Measurements from ENCODE around the gene LAMB4. TPM values are rescaled to one million over a fixed set of nuclear protein-coding genes. Genes with fewer than 3 reads are reported as not detected.
"Not testable (repeated sequence)": the region's sequence is repeated elsewhere in the genome, so short reads cannot be mapped to it uniquely, and the experiment has no call there.

Gene LAMB4
- total RNA-seq, 1 experiment from 2014 or later, result not detected

- in situ Hi-C loops (cut with HindIII; ENCODE audit: low sequenced_read_pairs), result no loop called here
- no peak for DNase-seq (ENCODE audit: low spot score)
Observed at GRCh38 chr7:108063520-108063933, 66.6 kb downstream of the LAMB4 start.

DNA sequence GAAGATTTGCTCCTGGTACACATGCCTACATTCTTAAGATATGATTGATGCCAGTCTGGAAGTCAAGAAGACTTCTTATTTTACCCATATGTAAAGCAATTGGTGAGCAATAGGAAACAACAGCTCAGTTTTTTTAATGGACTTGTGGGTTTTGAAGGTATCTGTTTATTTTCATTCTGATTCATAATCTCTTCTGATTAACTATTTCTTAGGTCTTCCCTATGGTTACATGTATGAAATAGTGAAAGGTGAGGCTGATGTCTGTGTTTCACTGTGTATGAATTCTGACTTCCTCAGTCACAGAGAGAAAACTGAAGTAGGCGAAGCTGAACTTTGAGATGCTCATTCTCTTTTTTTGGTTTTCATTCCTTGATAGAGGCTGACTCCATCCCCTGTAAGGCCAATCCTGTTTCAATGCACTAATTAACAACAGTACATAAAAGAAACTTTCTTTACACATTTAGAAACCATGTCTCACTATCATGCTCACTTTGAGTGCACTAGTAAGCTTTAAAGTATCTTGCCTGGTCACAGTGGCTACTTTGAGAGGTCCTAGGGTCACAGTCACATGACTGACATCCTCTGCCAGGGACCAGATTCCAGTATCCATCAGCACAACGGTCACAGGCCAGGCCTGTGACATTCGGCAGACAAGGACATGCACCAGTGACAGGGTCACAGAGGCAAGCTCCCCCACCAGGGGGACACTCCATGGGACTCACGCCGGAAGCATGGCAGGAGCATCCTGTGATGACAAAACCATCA lies 67.7 kb downstream of the LAMB4 start:
- DNase-seq (ENCODE audit: low spot score), result no peak
- in situ Hi-C loops (cut with HindIII; ENCODE audit: low sequenced_read_pairs), result no loop called here

DNA sequence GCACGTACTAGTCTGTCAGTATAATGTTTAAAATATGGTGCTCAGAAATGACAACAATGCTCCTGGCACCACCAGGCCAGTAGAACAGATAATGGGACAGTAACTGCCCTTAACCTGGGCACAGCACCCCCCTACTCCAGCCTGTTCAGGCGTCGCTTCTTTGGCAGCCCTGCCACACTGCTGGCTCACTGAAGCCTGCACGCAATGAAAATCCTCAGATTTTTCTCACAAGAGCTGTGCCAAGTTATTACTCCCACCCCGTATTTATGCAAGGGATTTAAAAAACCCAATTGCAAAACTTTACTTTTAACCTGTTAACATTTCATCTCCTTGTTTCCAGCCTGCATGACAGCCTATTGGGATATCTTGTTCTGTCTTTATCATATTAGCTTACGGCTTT lies 70.6 kb downstream of the LAMB4 start:
- DNase-seq (ENCODE audit: low spot score), result no peak
- in situ Hi-C loops (cut with HindIII; ENCODE audit: low sequenced_read_pairs), result no loop called here

DNA sequence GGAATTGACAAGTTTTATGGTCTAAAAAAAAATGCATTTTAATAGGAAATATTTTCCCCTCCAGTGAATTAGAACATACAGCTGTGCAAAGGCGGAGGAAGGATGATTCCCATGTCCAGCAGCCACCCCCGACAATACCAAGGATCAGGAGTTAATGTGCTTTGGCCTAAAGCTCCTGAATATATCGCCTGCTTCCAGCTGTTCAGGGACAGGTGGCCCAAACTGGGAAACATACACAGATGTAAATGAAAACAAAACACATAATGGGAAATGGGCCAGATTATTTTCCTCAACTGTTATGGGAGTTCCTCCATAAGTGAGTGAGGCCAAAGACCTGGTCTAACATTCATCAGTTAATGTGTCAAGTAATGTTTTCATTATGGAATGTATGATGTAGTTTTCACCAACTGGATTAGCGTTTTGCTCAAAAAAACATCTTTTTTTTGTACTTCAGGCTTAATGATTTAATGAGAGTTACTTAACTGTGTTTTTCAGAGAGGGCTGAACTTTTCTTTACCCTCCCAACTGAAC lies 72.1 kb downstream of the LAMB4 start:
- no peak for DNase-seq (ENCODE audit: low spot score)
- in situ Hi-C loops (cut with HindIII; ENCODE audit: low sequenced_read_pairs), result no loop called here

- in situ Hi-C loops (cut with HindIII; ENCODE audit: low sequenced_read_pairs), result no loop called here
- peak; percentile 81 for DNase-seq (ENCODE audit: low spot score)
Observed at GRCh38 chr7:108055611-108056021, 74.5 kb downstream of the LAMB4 start.

DNA sequence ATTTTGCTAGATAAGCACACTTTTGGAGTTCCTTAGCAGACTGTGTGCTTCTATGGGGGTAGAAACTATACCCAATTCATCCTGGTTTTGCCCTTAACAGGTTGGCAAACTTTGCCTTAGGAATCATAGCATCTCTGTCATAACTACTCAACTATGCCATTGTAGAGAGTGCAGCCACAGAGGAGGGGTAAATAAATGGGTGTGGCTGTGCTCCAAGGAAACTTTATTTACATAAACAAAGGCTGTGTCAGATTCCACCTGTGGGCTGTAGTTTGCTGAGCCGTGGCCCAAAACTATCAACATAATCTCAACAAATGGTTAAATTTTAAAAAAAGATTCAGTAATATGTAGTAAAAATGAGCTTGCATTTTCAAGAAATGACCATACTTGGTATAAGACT lies 75.6 kb downstream of the LAMB4 start:
- DNase-seq (ENCODE audit: low spot score), result no peak
- in situ Hi-C loops (cut with HindIII; ENCODE audit: low sequenced_read_pairs), result no loop called here

GRCh38 chr7:108053250-108053649 lies 76.9 kb downstream of the LAMB4 start:
- in situ Hi-C loops (cut with HindIII; ENCODE audit: low sequenced_read_pairs), result no loop called here

GRCh38 chr7:108051454-108051853 lies 78.7 kb downstream of the LAMB4 start:
- in situ Hi-C loops (cut with HindIII; ENCODE audit: low sequenced_read_pairs), result no loop called here
- no peak for DNase-seq (ENCODE audit: low spot score)

More at GRCh38 chr7:108053250-108053649, 76.9 kb downstream of the LAMB4 start:
- no peak for DNase-seq (ENCODE audit: low spot score)

- no peak for DNase-seq (ENCODE audit: low spot score)
- in situ Hi-C loops (cut with HindIII; ENCODE audit: low sequenced_read_pairs), result no loop called here
Observed at GRCh38 chr7:108049962-108050361, 80.2 kb downstream of the LAMB4 start.

GRCh38 chr7:108048422-108048821 lies 81.7 kb downstream of the LAMB4 start:
- in situ Hi-C loops (cut with HindIII; ENCODE audit: low sequenced_read_pairs), result no loop called here
- DNase-seq (ENCODE audit: low spot score), result no peak

GRCh38 chr7:108046952-108047506 lies 83.1 kb downstream of the LAMB4 start:
- in situ Hi-C loops (cut with HindIII; ENCODE audit: low sequenced_read_pairs), result no loop called here
- DNase-seq (ENCODE audit: low spot score), result no peak

DNA sequence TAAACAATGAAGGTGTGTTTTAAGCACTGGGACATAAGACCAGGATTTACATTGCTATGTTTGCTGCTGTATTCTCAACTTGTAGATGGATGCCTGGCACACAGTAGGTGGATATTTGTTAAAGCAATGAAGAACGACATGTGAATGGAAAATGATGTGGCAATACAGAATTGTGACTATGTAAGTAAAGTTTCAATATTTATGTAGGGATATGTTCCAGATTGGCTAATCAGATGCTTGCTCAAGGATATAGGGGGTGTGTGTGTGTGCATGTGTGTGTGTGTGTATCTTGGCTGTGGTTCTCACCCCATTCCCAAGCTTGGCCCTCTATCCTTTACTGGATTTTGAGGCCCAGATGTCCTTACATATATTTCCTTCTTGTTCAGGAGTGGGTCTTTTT lies 84.5 kb downstream of the LAMB4 start:
- in situ Hi-C loops (cut with HindIII; ENCODE audit: low sequenced_read_pairs), result no loop called here
- DNase-seq (ENCODE audit: low spot score), result no peak

GRCh38 chr7:108045154-108045553 lies 85.0 kb downstream of the LAMB4 start:
- DNase-seq (ENCODE audit: low spot score), result no peak

GRCh38 chr7:108044345-108044744 lies 85.8 kb downstream of the LAMB4 start:
- DNase-seq (ENCODE audit: low spot score), result no peak
- in situ Hi-C loops (cut with HindIII; ENCODE audit: low sequenced_read_pairs), result no loop called here

More at GRCh38 chr7:108045154-108045553, 85.0 kb downstream of the LAMB4 start:
- in situ Hi-C loops (cut with HindIII; ENCODE audit: low sequenced_read_pairs), result no loop called here

DNA sequence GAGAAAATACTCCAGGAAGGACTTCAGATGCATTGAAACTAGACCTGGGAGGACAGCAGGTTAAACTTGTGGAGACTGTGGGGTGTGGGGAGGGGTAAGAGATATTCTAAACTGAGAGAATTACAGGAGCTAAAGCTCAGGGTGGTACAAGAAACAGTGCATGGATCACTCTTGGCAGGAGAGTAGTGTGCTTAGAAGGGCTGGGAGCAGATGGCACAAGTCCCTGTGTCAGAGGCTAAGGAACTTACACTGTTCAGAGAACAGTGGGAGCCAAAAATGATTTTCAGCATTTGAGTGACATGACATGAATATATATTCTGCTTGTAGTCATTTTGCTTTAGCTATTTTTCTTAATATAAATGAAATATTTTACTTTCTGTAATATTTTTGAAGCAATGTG lies 91.2 kb downstream of the LAMB4 start:
- no peak for DNase-seq (ENCODE audit: low spot score)
- in situ Hi-C loops (cut with HindIII; ENCODE audit: low sequenced_read_pairs), result no loop called here

DNA sequence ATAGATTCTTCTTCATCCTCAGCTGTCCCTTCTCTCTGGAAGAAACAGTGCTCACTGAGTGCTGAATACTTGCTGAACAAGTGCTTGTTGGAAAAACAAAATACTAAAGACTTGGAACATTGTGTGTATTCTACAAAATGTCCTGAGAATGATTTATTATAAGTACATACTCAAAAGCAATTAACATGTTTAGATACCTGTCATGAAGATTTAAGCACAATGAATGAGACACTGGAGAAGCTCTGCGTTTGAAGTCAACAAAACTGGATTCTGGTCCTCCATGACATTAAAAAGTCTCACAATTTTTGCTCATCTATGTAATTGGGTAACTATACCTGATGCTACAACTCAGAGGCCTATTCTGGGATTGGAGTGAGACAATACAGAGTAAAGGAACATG lies 92.4 kb downstream of the LAMB4 start:
- in situ Hi-C loops (cut with HindIII; ENCODE audit: low sequenced_read_pairs), result no loop called here
- DNase-seq (ENCODE audit: low spot score), result no peak

DNA sequence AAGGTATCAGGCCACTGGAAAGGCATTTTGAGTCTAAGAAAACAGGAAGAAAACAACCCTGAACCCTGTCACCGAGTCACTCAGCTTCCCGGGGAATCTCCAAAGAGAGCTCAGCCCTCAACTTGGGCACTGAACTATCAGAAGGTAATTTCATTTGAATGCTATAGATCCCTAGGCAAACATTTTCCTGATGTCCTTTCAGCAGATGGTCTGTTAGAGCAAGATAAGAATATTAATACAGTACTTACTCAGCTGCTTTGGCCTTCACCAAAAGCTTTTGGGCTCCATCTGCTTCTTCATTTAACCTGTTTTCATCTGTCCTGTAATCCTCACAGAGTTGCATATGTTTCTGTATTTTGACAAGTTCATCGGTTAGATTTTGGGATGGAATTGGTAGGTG lies 93.0 kb downstream of the LAMB4 start:
- DNase-seq (ENCODE audit: low spot score), result no peak
- in situ Hi-C loops (cut with HindIII; ENCODE audit: low sequenced_read_pairs), result no loop called here

- no peak for DNase-seq (ENCODE audit: low spot score)
- in situ Hi-C loops (cut with HindIII; ENCODE audit: low sequenced_read_pairs), result no loop called here
Observed at GRCh38 chr7:108034586-108034985, 95.6 kb downstream of the LAMB4 start.

DNA sequence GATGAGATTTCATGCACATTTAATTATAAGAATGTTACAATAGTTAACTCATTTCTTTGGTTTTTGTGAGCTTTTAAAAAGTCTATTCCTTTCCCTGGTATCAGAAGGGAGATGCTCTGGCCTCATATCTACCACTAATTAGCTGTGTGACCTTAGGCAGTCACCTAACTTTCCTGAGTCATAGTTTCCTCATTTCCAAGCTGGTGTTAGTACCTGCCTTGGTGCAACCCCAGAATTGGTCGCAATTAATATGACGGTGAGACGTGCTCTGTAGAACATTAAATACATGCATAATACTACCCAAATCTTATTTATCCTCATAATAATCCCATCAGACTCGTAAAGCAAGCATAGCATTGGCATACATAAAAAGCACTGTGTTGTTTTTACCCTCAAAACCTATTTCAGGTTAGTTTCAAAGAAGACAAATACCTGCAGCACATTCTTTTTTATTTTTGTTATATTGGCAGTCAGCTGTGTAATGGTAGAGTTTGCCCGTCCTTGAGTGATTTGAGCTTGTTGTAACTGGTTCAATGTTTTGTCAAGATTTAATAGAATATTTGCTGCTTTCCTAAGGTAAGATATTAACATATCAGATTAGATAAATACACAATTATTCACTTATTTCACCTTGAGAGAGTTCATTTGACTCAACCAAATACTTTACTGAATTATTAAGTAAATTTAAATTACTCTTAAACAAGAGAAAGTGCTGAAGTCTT lies 96.2 kb downstream of the LAMB4 start:
- in situ Hi-C loops (cut with HindIII; ENCODE audit: low sequenced_read_pairs), result no loop called here
- DNase-seq (ENCODE audit: low spot score), result no peak

- in situ Hi-C loops (cut with HindIII; ENCODE audit: low sequenced_read_pairs); DNase-seq (ENCODE audit: low spot score): not testable (repeated sequence)
Observed at GRCh38 chr7:108033309-108033708, 96.9 kb downstream of the LAMB4 start.

Measured in G401 (cell line).